H9 (cell line): ENCODE results near the gene MASP2. TPM values are rescaled to one million over a fixed set of nuclear protein-coding genes. Genes with fewer than 3 reads are reported as not detected.

ENCODE experiments used
- DNase-seq: peaks from one replicate; pipeline ENCODE4 v3.0.0-alpha.2; 2017
- H2AFZ ChIP-seq: one replicate; pipeline ENCODE4 v1.6.1; 2013; ENCODE audit warnings: mild to moderate bottlenecking, low read length, control low read depth, moderate library complexity
- H2AK5ac ChIP-seq: 2 replicates; pipeline ENCODE4 v1.6.1; 2013; ENCODE audit warnings: low read length, control low read depth, mixed read lengths; ENCODE audit not compliant: insufficient read length
- H2BK120ac ChIP-seq: one replicate; pipeline ENCODE4 v1.6.1; 2013; ENCODE audit warnings: low read depth, mild to moderate bottlenecking, low read length, control low read depth, inconsistent platforms; ENCODE audit not compliant: poor library complexity, severe bottlenecking
- H2BK12ac ChIP-seq: 2 replicates; pipeline ENCODE4 v1.6.1; 2013; ENCODE audit warnings: low read length, control low read depth, mixed read lengths, low read depth; ENCODE audit not compliant: insufficient read length
- H2BK15ac ChIP-seq: 2 replicates; pipeline ENCODE4 v1.6.1; 2013; ENCODE audit warnings: low read depth, low read length, control low read depth
- H2BK20ac ChIP-seq: one replicate; pipeline ENCODE4 v1.6.1; 2013; ENCODE audit warnings: low read depth, mild to moderate bottlenecking, low read length, control low read depth, inconsistent platforms; ENCODE audit not compliant: poor library complexity, severe bottlenecking
- H2BK5ac ChIP-seq: 2 replicates; pipeline ENCODE4 v1.6.1; 2013; ENCODE audit warnings: low read length, control low read depth, mixed read lengths; ENCODE audit not compliant: insufficient read length
- H3K14ac ChIP-seq: 2 replicates; pipeline ENCODE4 v1.6.1; 2013; ENCODE audit warnings: low read length, control low read depth; ENCODE audit not compliant: insufficient read depth
- H3K18ac ChIP-seq: 2 replicates; pipeline ENCODE4 v1.6.1; 2013; ENCODE audit warnings: low read depth, mild to moderate bottlenecking, mixed read lengths, low read length, control low read depth; ENCODE audit not compliant: insufficient read length
- H3K23ac ChIP-seq: 2 replicates; pipeline ENCODE4 v1.6.1; 2013; ENCODE audit warnings: low read length, control low read depth, mixed read lengths, low read depth; ENCODE audit not compliant: insufficient read length
- H3K23me2 ChIP-seq: 2 replicates; pipeline ENCODE4 v1.6.1; 2013; ENCODE audit warnings: low read depth, mild to moderate bottlenecking, mixed read lengths, low read length, control low read depth; ENCODE audit not compliant: insufficient read length, poor library complexity, severe bottlenecking
- H3K27ac ChIP-seq: 2 replicates; pipeline ENCODE4 v1.5.1; 2013; ENCODE audit warnings: low read length, control low read depth, mixed read lengths, low read depth; ENCODE audit not compliant: insufficient read length
- H3K27me3 ChIP-seq: 2 replicates; pipeline ENCODE4 v1.6.1; 2013; ENCODE audit warnings: low read length, control low read depth, inconsistent platforms; ENCODE audit not compliant: insufficient read depth
- H3K4ac ChIP-seq: 2 replicates; pipeline ENCODE4 v1.6.1; 2013; ENCODE audit warnings: low read depth, mild to moderate bottlenecking, control low read depth, inconsistent platforms, low read length, moderate library complexity
- H3K4me1 ChIP-seq: 2 replicates; pipeline ENCODE4 v1.6.1; 2013; ENCODE audit warnings: low read length, control low read depth, inconsistent platforms; ENCODE audit not compliant: insufficient read depth
- H3K4me2 ChIP-seq: 2 replicates; pipeline ENCODE4 v1.6.1; 2013; ENCODE audit warnings: low read length, control low read depth, mixed read lengths; ENCODE audit not compliant: insufficient read length, insufficient read depth
- H3K56ac ChIP-seq: 2 replicates; pipeline ENCODE4 v1.6.1; 2013; ENCODE audit warnings: low read depth, mild to moderate bottlenecking, mixed read lengths, low read length, control low read depth; ENCODE audit not compliant: insufficient read length
- H3K79me1 ChIP-seq: 2 replicates; pipeline ENCODE4 v1.6.1; 2013; ENCODE audit warnings: low read depth, mild to moderate bottlenecking, moderate library complexity, low read length, control low read depth, inconsistent platforms; ENCODE audit not compliant: insufficient read depth, poor library complexity, severe bottlenecking
- H3K79me2 ChIP-seq: 2 replicates; pipeline ENCODE4 v1.6.1; 2013; ENCODE audit warnings: low read length, control low read depth, inconsistent platforms; ENCODE audit not compliant: insufficient read depth
- H3K9ac ChIP-seq: 2 replicates; pipeline ENCODE4 v1.6.1; 2013; ENCODE audit warnings: low read length, control low read depth, mixed read lengths; ENCODE audit not compliant: insufficient read length; ENCODE audit errors: extremely low read depth
- H3K9me3 ChIP-seq: one replicate; pipeline ENCODE4 v1.6.1; 2013; ENCODE audit warnings: low read depth, low read length, inconsistent platforms; ENCODE audit not compliant: control insufficient read depth
- H3T11ph ChIP-seq: one replicate; pipeline ENCODE4 v1.6.1; 2013; ENCODE audit warnings: mild to moderate bottlenecking, low read length, control low read depth, inconsistent platforms
- H4K20me1 ChIP-seq: one replicate; pipeline ENCODE4 v1.6.1; 2013; ENCODE audit not compliant: control insufficient read depth, insufficient read length, insufficient read depth
- H4K5ac ChIP-seq: 2 replicates; pipeline ENCODE4 v1.6.1; 2013; ENCODE audit warnings: low read depth, mild to moderate bottlenecking, mixed read lengths, low read length, control low read depth; ENCODE audit not compliant: insufficient read length
- H4K8ac ChIP-seq: replicated peaks from 2 replicates; pipeline ENCODE4 v1.6.1; 2013; ENCODE audit warnings: low read length, control low read depth, mixed read lengths, low read depth; ENCODE audit not compliant: insufficient read length
- H4K91ac ChIP-seq: 2 replicates; pipeline ENCODE4 v1.6.1; 2013; ENCODE audit warnings: low read depth, mild to moderate bottlenecking, moderate library complexity, mixed read lengths, low read length, control low read depth; ENCODE audit not compliant: insufficient read length
- H3K27ac Mint-ChIP-seq, 3 experiments: 2 replicates in 2 of 3; 3 replicates in 1 of 3; pipeline ENCODE4 v1.8.0; 2020 to 2021; ENCODE audit warnings: mixed read lengths in 3 of 3, mild to moderate bottlenecking in 1 of 3, moderate library complexity in 1 of 3
- H3K27me3 Mint-ChIP-seq: 2 replicates; pipeline ENCODE4 v1.8.0; 2021; ENCODE audit warnings: low read depth, mild to moderate bottlenecking, moderate library complexity, mixed read lengths
- H3K36me3 Mint-ChIP-seq, 3 experiments: 2 replicates in 2 of 3; 3 replicates in 1 of 3; pipeline ENCODE4 v1.8.0; 2020 to 2021; ENCODE audit warnings: low read depth in 3 of 3, mixed read lengths in 3 of 3; ENCODE audit not compliant: insufficient read depth in 1 of 3
- H3K4me1 Mint-ChIP-seq, 2 experiments: 2 replicates each; pipeline ENCODE4 v1.8.0; 2020; ENCODE audit warnings: mixed read lengths in 2 of 2
- H3K4me3 Mint-ChIP-seq, 2 experiments: 2 replicates in 1 of 2; 3 replicates in 1 of 2; pipeline ENCODE4 v1.8.0; 2020 to 2021; ENCODE audit warnings: mild to moderate bottlenecking in 2 of 2, mixed read lengths in 2 of 2, moderate library complexity in 1 of 2
- H3K9me3 Mint-ChIP-seq, 2 experiments: 2 replicates in 1 of 2; 3 replicates in 1 of 2; pipeline ENCODE4 v1.8.0; 2020; ENCODE audit warnings: mild to moderate bottlenecking in 2 of 2, mixed read lengths in 2 of 2, moderate library complexity in 1 of 2
- CTCF ChIP-seq: fragments of 200-600 bp; sonication (generic); conservative IDR thresholded peaks from 3 replicates; pipeline ENCODE4 v1.8.0; 2021; ENCODE audit warnings: antibody characterized with exemption, mild to moderate bottlenecking
- WGBS: extraction: QIAGEN DNeasy Blood & Tissue Kit; methylation state at CpG from one replicate; pipeline ENCODE4 v1.1.7; 2013; ENCODE audit warnings: missing lambda C conversion rate, low lambda C conversion rate, mixed read lengths; ENCODE audit not compliant: insufficient read length; ENCODE audit errors: extremely low coverage; 5-methylcytosine and 5-hydroxymethylcytosine counted together
- total RNA-seq: library from RNA; stranded (reverse); gene quantifications from 2 replicates; pipeline ENCODE4 v1.2.1, GENCODE V29; 2021

MASP2 gene
- total RNA-seq, 1 experiment from 2014 or later, result 0.46 TPM

- no peak overlapping the region for H2BK20ac ChIP-seq
- no peaks in the 10 kb centered on the region for H3K9me3 ChIP-seq
- no peaks in the 10 kb centered on the region for H3K27me3 Mint-ChIP-seq
- H3K79me1 ChIP-seq, result no peaks in the 10 kb centered on the region
- no peak overlapping the region for H3K18ac ChIP-seq
- H2BK120ac ChIP-seq, result no peak overlapping the region
- H3K23ac ChIP-seq, result no peak overlapping the region
- H3K4me1 ChIP-seq, result no peaks in the 10 kb centered on the region
- no peak overlapping the region for H2AK5ac ChIP-seq
- H2BK15ac ChIP-seq, result no peak overlapping the region
- TF ChIP-seq CTCF, result no peak
- no peak overlapping the region for H3K14ac ChIP-seq
- H3K56ac ChIP-seq, result no peak overlapping the region
- no peaks in the 10 kb centered on the region for H3K9me3 Mint-ChIP-seq
- no peaks in the 10 kb centered on the region; the same call in 1 of the 2 replicates for H3K79me2 ChIP-seq
- peaks cover 16 to 20% of the 10 kb centered on the region in 2 experiments for H3K4me1 Mint-ChIP-seq
- peaks cover 20 to 44% (median 30%) of the 10 kb centered on the region in 3 experiments; a peak in 6 of 7 replicates for H3K36me3 Mint-ChIP-seq
- H3T11ph ChIP-seq, result no peak overlapping the region
- H3K4me3 Mint-ChIP-seq, result no peak overlapping the region; a peak in 1 of 5 replicates
- H2AFZ ChIP-seq, result no peak overlapping the region
- no peaks in the 10 kb centered on the region for H4K20me1 ChIP-seq
- H3K9ac ChIP-seq, result no peak overlapping the region
- H3K27me3 ChIP-seq, result no peaks in the 10 kb centered on the region; the same call in 1 of the 2 replicates
- no peak overlapping the region for H4K5ac ChIP-seq
- H3K23me2 ChIP-seq, result peaks cover 1% of the 10 kb centered on the region
- H2BK12ac ChIP-seq, result no peak overlapping the region
- peak; percentile 79 for DNase-seq
- H4K8ac ChIP-seq, result no peak overlapping the region
- no peak overlapping the region for H3K27ac ChIP-seq
- H3K27ac Mint-ChIP-seq, result no peak overlapping the region
- no peak overlapping the region for H4K91ac ChIP-seq
- no peak overlapping the region for H3K4ac ChIP-seq
- WGBS, result no CpG with 5 or more reads among the region's 10 CpGs
- H2BK5ac ChIP-seq, result no peak overlapping the region
- no peak overlapping the region for H3K4me2 ChIP-seq
These were observed 6.7 kb upstream of the MASP2 start for GRCh38 chr1:11053758-11054137.
